ENCODE measurements around the gene LRRC8C. TPM values are rescaled to one million over a fixed set of nuclear protein-coding genes. Genes with fewer than 3 reads are reported as not detected.

LRRC8C gene
- total and polyA plus RNA-seq, 2 donors (not counting 1 experiment from before 2014, with no cell fraction given) = 3.9 to 6.8 TPM

DNA sequence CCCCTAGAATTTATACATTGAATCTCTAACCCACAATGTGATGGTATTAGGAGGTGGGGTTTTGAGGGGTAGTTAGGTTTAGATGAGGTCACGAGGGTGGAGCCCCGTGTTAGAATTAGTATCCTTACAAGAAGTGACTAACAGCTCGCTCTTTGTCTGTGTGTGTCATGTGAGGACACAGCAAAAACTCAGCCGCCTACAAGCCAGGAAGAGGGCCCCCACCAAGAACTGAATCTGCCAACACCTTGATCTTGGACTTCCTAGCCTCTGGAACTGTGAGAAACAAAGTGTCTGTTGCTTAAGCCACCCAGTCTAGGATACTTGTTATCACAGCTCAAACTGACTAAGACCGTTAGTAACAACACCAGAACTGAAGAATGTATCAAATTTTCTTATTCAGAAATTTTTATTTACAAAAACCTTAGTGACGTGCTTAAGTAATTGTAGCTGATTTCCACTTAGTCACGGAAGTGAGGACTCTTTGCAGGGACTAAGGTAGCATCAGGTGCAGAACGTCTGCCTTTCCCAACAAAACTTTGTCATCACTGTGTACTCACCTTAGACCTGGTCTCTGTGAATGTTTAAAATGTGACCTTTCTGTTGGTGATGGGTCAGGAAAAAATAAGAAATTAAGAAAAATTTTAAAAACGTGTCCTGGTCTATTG, 24.5 kb upstream of the LRRC8C start:
- TF ChIP-seq, protein P1, sequence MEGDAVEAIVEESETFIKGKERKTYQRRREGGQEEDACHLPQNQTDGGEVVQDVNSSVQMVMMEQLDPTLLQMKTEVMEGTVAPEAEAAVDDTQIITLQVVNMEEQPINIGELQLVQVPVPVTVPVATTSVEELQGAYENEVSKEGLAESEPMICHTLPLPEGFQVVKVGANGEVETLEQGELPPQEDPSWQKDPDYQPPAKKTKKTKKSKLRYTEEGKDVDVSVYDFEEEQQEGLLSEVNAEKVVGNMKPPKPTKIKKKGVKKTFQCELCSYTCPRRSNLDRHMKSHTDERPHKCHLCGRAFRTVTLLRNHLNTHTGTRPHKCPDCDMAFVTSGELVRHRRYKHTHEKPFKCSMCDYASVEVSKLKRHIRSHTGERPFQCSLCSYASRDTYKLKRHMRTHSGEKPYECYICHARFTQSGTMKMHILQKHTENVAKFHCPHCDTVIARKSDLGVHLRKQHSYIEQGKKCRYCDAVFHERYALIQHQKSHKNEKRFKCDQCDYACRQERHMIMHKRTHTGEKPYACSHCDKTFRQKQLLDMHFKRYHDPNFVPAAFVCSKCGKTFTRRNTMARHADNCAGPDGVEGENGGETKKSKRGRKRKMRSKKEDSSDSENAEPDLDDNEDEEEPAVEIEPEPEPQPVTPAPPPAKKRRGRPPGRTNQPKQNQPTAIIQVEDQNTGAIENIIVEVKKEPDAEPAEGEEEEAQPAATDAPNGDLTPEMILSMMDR (IDR thresholded peaks at IDR 0.05) = no peak
- no peak for TF ChIP-seq EZH2 (IDR thresholded peaks at IDR 0.05; ENCODE audit: borderline replicate concordance, insufficient read depth, low read depth, low read length, poor library complexity, severe bottlenecking)
- H3K27ac ChIP-seq (ENCODE audit: low read length in 2 of 2) = peak overlapping the region in 1 of 2 donors; percentile 52
- intact Hi-C loops (cut with micrococcal nuclease) = no loop called here
- H3K9ac ChIP-seq (ENCODE audit: low read length) = peak overlapping the region; percentile 7
- 54% methylated on average over 3 of the region's 9 CpGs for WGBS (ENCODE audit: insufficient coverage)
- ATAC-seq (ENCODE audit: low read depth) = peak; percentile 51
- no peak for DNase-seq
- no peaks in the 10 kb centered on the region for H4K20me1 ChIP-seq (ENCODE audit: control insufficient read depth, insufficient read depth, low read length, poor library complexity, severe bottlenecking)
- Mint-ChIP-seq H3K27me3 (no peaks in the 10 kb centered on the region), H3K27ac (peak overlapping the region; percentile 87), H3K4me3 (peak overlapping the region; percentile 68), H3K9me3 (ENCODE audit: insufficient read depth) (no peaks in the 10 kb centered on the region), H3K4me1 (peaks cover 56% of the 10 kb centered on the region)
- H3K27me3 ChIP-seq (replicated peaks in 1 of 4; ENCODE audit: control extremely low read depth in 1 of 4, control insufficient read depth in 3 of 4, insufficient read depth in 4 of 4, low read length in 3 of 4) = no peaks in the 10 kb centered on the region
- H2AFZ ChIP-seq (ENCODE audit: insufficient read depth, low read depth, low read length, poor library complexity, severe bottlenecking) = no peak overlapping the region
- ChIA-PET POLR2A (no interaction called here), CTCF (interaction anchor here (1.0 to 11.5 kb wide), 6 partner anchors 8 to 155 kb away, joined by 3 to 83 read pairs (median 4); no protein-coding TSS in a partner anchor)
- peak overlapping the region in 1 of 5 experiments; percentile 13 for H3K4me3 ChIP-seq (ENCODE audit: control extremely low read depth in 1 of 5, extremely low read depth in 1 of 5, insufficient read depth in 1 of 5, low read depth in 2 of 5, low read length in 4 of 5)
- H3K36me3 ChIP-seq (replicated peaks in 1 of 2; ENCODE audit: control extremely low read depth in 1 of 2, control insufficient read depth in 1 of 2, extremely low read depth in 1 of 2, insufficient read depth in 2 of 2, low read length in 1 of 2) = no peaks in the 10 kb centered on the region
- H3K4me2 ChIP-seq (replicated peaks; ENCODE audit: low read depth, low read length, poor library complexity, severe bottlenecking) = peak overlapping the region; percentile 54
- H3K4me1 ChIP-seq (ENCODE audit: control insufficient read depth in 2 of 2, insufficient read depth in 2 of 2, low read length in 2 of 2) = peaks cover 44 to 58% of the 10 kb centered on the region in 2 donors
- H3K79me2 ChIP-seq (ENCODE audit: control insufficient read depth, insufficient read depth, low read length) = no peaks in the 10 kb centered on the region
- peaks cover 0 to 6% (median 0%) of the 10 kb centered on the region in 3 donors for H3K9me3 ChIP-seq (ENCODE audit: control extremely low read depth in 1 of 3, control insufficient read depth in 2 of 3, insufficient read depth in 1 of 3, low read length in 2 of 3)

DNA sequence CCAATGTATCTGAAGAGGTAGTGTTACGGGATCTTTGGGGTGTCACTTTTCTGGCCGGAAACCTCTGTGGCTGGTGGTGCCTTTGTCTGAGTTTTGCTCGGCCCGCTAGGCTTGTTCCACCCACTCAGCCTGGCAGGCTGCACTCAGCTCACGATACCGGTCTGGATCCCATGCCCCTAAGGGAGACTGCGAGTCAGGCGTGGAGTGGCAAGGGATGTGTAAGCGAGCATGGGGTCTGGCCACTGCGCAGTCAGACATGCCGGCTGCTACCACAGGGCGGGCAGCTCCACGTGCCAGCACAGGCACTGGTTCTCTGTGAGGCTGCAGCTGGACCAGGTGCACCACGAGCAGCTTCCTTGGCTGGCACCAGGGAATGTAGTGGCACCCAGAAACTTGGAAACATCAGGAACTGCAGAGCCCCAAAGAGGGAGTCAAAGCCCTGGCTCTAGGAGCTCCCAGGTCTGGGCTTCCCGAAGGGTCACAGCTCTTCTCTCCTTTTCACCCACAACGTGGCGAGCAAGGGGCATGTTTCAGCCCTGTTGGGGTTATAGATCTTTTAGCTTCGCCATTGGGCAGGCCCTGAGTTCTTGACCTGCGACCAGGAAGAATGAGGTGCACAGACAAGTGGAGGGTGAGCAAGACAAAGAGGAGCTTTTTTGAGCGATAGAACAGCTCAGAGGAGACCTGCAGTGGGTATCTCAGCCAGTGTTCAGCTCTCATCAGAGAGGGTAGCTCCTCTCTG, 23.8 kb upstream of the LRRC8C start:
- DNase-seq (no peak), ATAC-seq (ENCODE audit: low read depth) (no peak)
- Histone ChIP-seq H4K20me1 (ENCODE audit: control insufficient read depth, insufficient read depth, low read length, poor library complexity, severe bottlenecking) (no peaks in the 10 kb centered on the region), H3K9me3 (ENCODE audit: control extremely low read depth in 1 of 3, control insufficient read depth in 2 of 3, insufficient read depth in 1 of 3, low read length in 2 of 3) (peaks cover 0 to 6% (median 0%) of the 10 kb centered on the region in 3 donors), H3K4me1 (ENCODE audit: control insufficient read depth in 2 of 2, insufficient read depth in 2 of 2, low read length in 2 of 2) (peaks cover 44 to 58% of the 10 kb centered on the region in 2 donors), H3K27ac (ENCODE audit: low read length in 2 of 2) (no peak overlapping the region), H3K27me3 (replicated peaks in 1 of 4; ENCODE audit: control extremely low read depth in 1 of 4, control insufficient read depth in 3 of 4, insufficient read depth in 4 of 4, low read length in 3 of 4) (no peaks in the 10 kb centered on the region), H3K4me3 (ENCODE audit: control extremely low read depth in 1 of 5, extremely low read depth in 1 of 5, insufficient read depth in 1 of 5, low read depth in 2 of 5, low read length in 4 of 5) (no peak overlapping the region), H3K4me2 (replicated peaks; ENCODE audit: low read depth, low read length, poor library complexity, severe bottlenecking) (no peak overlapping the region), H3K9ac (ENCODE audit: low read length) (no peak overlapping the region), H3K36me3 (replicated peaks in 1 of 2; ENCODE audit: control extremely low read depth in 1 of 2, control insufficient read depth in 1 of 2, extremely low read depth in 1 of 2, insufficient read depth in 2 of 2, low read length in 1 of 2) (no peaks in the 10 kb centered on the region), H3K79me2 (ENCODE audit: control insufficient read depth, insufficient read depth, low read length) (no peaks in the 10 kb centered on the region), H2AFZ (ENCODE audit: insufficient read depth, low read depth, low read length, poor library complexity, severe bottlenecking) (no peak overlapping the region)
- WGBS (ENCODE audit: insufficient coverage) = 98% methylated on average over 19 of the region's 20 CpGs
- intact Hi-C loops (cut with micrococcal nuclease) = no loop called here
- POLR2A ChIA-PET = no interaction called here
- Mint-ChIP-seq H3K4me3 (peak overlapping the region; percentile 29), H3K9me3 (ENCODE audit: insufficient read depth) (no peaks in the 10 kb centered on the region), H3K4me1 (peaks cover 56% of the 10 kb centered on the region), H3K27ac (peak overlapping the region; percentile 46), H3K27me3 (no peaks in the 10 kb centered on the region)
- CTCF ChIA-PET = interaction anchor here (2.3 to 11.5 kb wide), 2 partner anchors 9 to 154 kb away, joined by 7 to 83 read pairs; no protein-coding TSS in a partner anchor
- TF ChIP-seq, protein P1 (IDR thresholded peaks at IDR 0.05) = no peak
- TF ChIP-seq EZH2 (IDR thresholded peaks at IDR 0.05; ENCODE audit: borderline replicate concordance, insufficient read depth, low read depth, low read length, poor library complexity, severe bottlenecking) = no peak
